Psoas muscle (tissue), 8 donors: ENCODE data around the gene ASB17. TPM values are rescaled to one million over a fixed set of nuclear protein-coding genes. Genes with fewer than 3 reads are reported as not detected.
"Not testable (repeated sequence)": the region's sequence is repeated elsewhere in the genome, so short reads cannot be mapped to it uniquely, and the experiment has no call there.

Source experiments
- ATAC-seq, 4 donors: fragments of 200-7000 bp; cut with Tn5 transposase; one replicate each; pipeline ENCODE4 v1.9.1; 2020; ENCODE audit warnings: moderate library complexity in 3 of 4, mild to moderate bottlenecking in 2 of 4
- DNase-seq, 2 donors: peaks; one replicate each; pipeline ENCODE4 v3.0.0-alpha.2; 2020
- H3K27ac ChIP-seq: fragments of 200-600 bp; one replicate; pipeline ENCODE4 v1.8.0; 2022
- H3K27me3 ChIP-seq, 3 donors: fragments of 200-600 bp in 1 of 3; one replicate each; pipeline versions ENCODE4 v1.6.1 to v1.8.0; 2013 to 2022; ENCODE audit warnings: low read length in 2 of 3, mild to moderate bottlenecking in 2 of 3, moderate library complexity in 1 of 3; ENCODE audit not compliant: insufficient read depth in 3 of 3
- H3K36me3 ChIP-seq, 2 donors: fragments of 200-600 bp in 1 of 2; one replicate each; pipeline versions ENCODE4 v1.6.1 to v1.8.0; 2013 to 2022; ENCODE audit warnings: low read depth in 1 of 2, mild to moderate bottlenecking in 1 of 2, moderate library complexity in 1 of 2; ENCODE audit not compliant: insufficient read depth in 1 of 2
- H3K4me1 ChIP-seq: fragments of 200-600 bp; one replicate; pipeline ENCODE4 v1.8.0; 2022
- H3K4me3 ChIP-seq: fragments of 200-600 bp; one replicate; pipeline ENCODE4 v1.8.0; 2022; ENCODE audit warnings: mild to moderate bottlenecking
- H3K9me3 ChIP-seq: fragments of 200-600 bp; one replicate; pipeline ENCODE4 v1.8.0; 2022
- WGBS, 3 donors: extraction: QIAGEN DNeasy Blood & Tissue Kit; methylation state at CpG; one replicate each; pipeline versions ENCODE4 v1.1.6 to v1.1.7; 2013; 5-methylcytosine and 5-hydroxymethylcytosine counted together
- intact Hi-C, 2 donors: fragments of 100-400 bp; cut with DNase I; formaldehyde crosslinking; loops; one replicate each; pipeline versions ENCODE4 v1.11.0 to v1.14.2; 2022
- polyA plus RNA-seq, 3 donors: library from polyadenylated mRNA; stranded (reverse); fragments of 200-250 nt; gene quantifications; one replicate each; pipeline ENCODE4 v1.2.3, GENCODE V29; 2013
- total RNA-seq, 4 donors: library from RNA; stranded (reverse); fragmentation: NEBNext Ultra II Directional in 2 of 4; extraction: Animal tissue kit (Norgen Biotek cat#: 25700) in 2 of 4; gene quantifications; one replicate each; pipeline versions ENCODE4 v1.2.1 to v1.2.4, GENCODE V29; 2021 to 2023
- TF ChIP-seq, protein P1 (sequence below): fragments of 200-600 bp; IDR thresholded peaks from one replicate; pipeline ENCODE4 v1.8.0; 2022; ENCODE audit warnings: antibody characterized with exemption
- donor health status: healthy with polysubstance abuse.
- donor health status: DM: no; HTN: no; CAD: no; lungs with moderate emphysema.
- donor health status: Bipolar disorder and iron deficiency.
- donor health status: healthy.
- donor health status: DM: yes; HTN: yes; CAD: no.
- donor health status: DM: no; HTN: no; CAD: no.
- donor health status: DM: no; HTN: no; CAD: no.
- donor health status: DM: yes; HTN: yes; CAD: no.

ASB17 gene
- total and polyA plus RNA-seq, 7 donors = not detected

DNA sequence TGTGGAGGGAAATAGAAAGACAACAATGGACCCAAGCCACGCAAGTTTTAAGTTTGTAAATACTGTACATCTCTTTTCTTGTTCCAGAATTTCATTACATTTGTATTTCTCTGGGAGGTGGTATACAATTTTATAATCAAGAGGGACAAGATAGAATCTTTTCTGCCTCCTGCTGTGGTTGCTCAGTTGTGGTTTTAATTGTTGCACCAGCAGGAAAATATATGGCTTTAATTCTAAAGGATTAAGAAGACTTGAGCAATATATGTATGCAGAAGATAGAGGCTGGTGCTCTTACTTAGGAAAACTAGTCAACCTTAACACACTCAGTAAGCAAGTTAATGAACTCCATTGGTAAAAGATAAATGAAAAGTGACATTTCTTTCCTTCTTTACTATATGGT, 19.8 kb upstream of the ASB17 start:
- Histone ChIP-seq H3K4me3 (no peak overlapping the region), H3K4me1 (no peaks in the 10 kb centered on the region), H3K36me3 (no peaks in the 10 kb centered on the region), H3K9me3 (no peaks in the 10 kb centered on the region), H3K27me3 (no peaks in the 10 kb centered on the region), H3K27ac (no peak overlapping the region)
- 86 to 87% (median 86%) methylated on average over 1 of the region's 1 CpG for WGBS, 3 donors
- no peak for ATAC-seq
- intact Hi-C loops = no loop called here
- TF ChIP-seq, protein P1, sequence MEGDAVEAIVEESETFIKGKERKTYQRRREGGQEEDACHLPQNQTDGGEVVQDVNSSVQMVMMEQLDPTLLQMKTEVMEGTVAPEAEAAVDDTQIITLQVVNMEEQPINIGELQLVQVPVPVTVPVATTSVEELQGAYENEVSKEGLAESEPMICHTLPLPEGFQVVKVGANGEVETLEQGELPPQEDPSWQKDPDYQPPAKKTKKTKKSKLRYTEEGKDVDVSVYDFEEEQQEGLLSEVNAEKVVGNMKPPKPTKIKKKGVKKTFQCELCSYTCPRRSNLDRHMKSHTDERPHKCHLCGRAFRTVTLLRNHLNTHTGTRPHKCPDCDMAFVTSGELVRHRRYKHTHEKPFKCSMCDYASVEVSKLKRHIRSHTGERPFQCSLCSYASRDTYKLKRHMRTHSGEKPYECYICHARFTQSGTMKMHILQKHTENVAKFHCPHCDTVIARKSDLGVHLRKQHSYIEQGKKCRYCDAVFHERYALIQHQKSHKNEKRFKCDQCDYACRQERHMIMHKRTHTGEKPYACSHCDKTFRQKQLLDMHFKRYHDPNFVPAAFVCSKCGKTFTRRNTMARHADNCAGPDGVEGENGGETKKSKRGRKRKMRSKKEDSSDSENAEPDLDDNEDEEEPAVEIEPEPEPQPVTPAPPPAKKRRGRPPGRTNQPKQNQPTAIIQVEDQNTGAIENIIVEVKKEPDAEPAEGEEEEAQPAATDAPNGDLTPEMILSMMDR = no peak
- DNase-seq = no peak

DNA sequence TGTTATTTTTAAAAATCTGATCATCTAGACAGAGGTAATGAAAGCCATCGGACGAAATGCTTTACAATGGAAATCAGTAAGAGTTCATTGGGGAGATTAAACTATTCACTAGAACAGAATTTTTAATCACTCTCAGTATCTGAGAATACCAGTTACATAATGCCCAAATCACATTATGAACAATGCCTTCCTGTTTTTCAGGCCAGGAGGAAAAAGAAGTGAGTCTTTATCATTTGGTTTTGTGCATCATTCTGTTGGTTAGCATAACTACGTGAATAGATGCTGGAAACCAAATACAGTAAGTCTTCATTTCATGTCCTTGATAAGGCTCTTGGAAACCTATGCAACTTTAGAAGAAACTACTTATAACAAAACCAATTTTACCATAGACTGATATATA, 18.0 kb upstream of the ASB17 start:
- intact Hi-C loops = no loop called here
- no peak overlapping the region for H3K27ac ChIP-seq
- no peaks in the 10 kb centered on the region for H3K36me3 ChIP-seq
- H3K4me3 ChIP-seq = no peak overlapping the region
- H3K4me1 ChIP-seq = no peaks in the 10 kb centered on the region
- H3K9me3 ChIP-seq = no peaks in the 10 kb centered on the region
- TF ChIP-seq, protein P1 = no peak
- H3K27me3 ChIP-seq = no peaks in the 10 kb centered on the region
- WGBS, 3 donors = 86 to 90% (median 89%) methylated on average over 3 of the region's 3 CpGs
- ATAC-seq = no peak
- DNase-seq = no peak

DNA sequence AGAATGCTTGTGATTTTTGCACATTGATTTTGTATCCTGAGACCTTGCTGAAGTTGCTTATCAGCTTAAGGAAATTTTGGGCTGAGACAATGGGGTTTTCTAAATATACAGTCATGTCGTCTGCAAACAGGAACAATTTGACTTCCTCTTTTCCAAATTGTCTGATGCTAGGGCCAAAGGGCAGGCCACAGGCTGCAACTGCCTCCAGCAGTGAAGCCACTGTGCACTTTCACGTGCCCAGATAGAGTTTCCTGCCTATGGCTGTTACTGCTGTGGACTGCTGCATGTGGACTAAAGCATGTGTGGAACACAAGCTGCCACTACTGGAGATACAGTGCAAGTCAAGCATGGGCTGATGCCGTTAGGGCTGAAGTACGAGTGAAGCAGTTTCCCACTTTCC, 10.8 kb upstream of the ASB17 start:
- H3K9me3 ChIP-seq, ATAC-seq, DNase-seq, H3K27ac ChIP-seq, H3K36me3 ChIP-seq, H3K27me3 ChIP-seq, intact Hi-C loops, H3K4me3 ChIP-seq, H3K4me1 ChIP-seq: not testable (repeated sequence)
- 62 to 64% (median 64%) methylated on average over 4 of the region's 4 CpGs for WGBS, 3 donors

DNA sequence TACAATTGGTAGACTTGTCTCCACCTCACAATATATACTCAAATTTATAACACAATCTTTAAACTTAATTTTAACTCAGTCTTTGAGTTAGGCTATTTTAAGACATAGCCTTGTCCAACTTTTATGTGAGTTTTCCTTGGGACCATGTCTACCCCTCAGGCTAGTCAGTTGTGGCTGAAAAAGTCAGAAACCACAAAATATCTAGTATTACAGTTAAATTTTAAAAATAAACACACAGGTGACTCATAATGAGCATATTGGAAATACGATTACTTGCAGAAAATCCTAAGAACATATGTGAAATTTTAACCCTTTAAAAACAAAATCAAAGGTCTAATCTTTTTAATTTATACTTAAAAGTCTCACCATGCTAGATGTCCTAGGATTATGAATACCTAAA, 4.8 kb upstream of the ASB17 start:
- no peak overlapping the region for H3K27ac ChIP-seq
- intact Hi-C loops = no loop called here
- TF ChIP-seq, protein P1 = no peak
- no peak overlapping the region for H3K4me3 ChIP-seq
- DNase-seq (no peak), ATAC-seq (no peak)
- 11 to 19% (median 16%) methylated on average over 1 of the region's 1 CpG for WGBS, 3 donors
- H3K36me3 ChIP-seq = no peaks in the 10 kb centered on the region
- H3K9me3 ChIP-seq = no peaks in the 10 kb centered on the region
- no peaks in the 10 kb centered on the region for H3K4me1 ChIP-seq
- H3K27me3 ChIP-seq = no peaks in the 10 kb centered on the region

DNA sequence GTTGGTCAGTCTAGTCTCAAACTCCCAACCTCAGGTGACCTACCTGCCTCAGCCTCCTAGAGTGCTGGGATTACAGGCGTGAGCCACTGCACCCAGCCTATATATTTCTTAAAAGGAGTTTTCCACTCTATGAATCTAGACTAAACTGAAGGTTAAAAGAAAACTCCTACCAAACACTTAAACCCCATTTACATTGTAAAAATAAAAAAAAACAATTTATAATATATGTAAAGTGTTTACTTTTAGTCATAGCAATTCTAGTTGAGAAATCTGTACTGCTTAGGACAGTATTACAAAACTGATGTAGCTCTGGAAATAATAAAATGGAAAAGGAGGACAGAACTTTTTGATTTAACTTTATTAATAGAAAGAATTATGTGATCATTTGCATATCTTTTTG, 9.5 kb downstream of the ASB17 start:
- no peaks in the 10 kb centered on the region for H3K9me3 ChIP-seq
- no peaks in the 10 kb centered on the region for H3K4me1 ChIP-seq
- H3K4me3 ChIP-seq = no peak overlapping the region
- H3K36me3 ChIP-seq = no peaks in the 10 kb centered on the region
- 84 to 87% (median 86%) methylated on average over 1 of the region's 1 CpG for WGBS, 3 donors
- intact Hi-C loops = no loop called here
- H3K27ac ChIP-seq = no peak overlapping the region
- no peak for ATAC-seq
- DNase-seq = no peak
- TF ChIP-seq, protein P1 = no peak
- no peaks in the 10 kb centered on the region for H3K27me3 ChIP-seq
